ENCODE results near the gene ABCG8. TPM values are rescaled to one million over a fixed set of nuclear protein-coding genes. Genes with fewer than 3 reads are reported as not detected.

The ABCG8 gene
- total RNA-seq, 3 donors from 2014 or later (not counting 1 experiment from before 2014, with no cell fraction given) = not detected

GRCh38 chr2:43826305-43827250 is 12.2 kb upstream of the ABCG8 start:
- 91% methylated on average over 17 of the region's 17 CpGs for WGBS (ENCODE audit: insufficient coverage)
- Histone ChIP-seq H3K27me3 (ENCODE audit: control insufficient read depth, insufficient read depth, low read length) (no peaks in the 10 kb centered on the region), H3K4me3 (ENCODE audit: low read length) (no peak overlapping the region), H3K27ac (ENCODE audit: low read length) (no peak overlapping the region), H3K36me3 (ENCODE audit: control insufficient read depth, insufficient read depth, low read length) (no peaks in the 10 kb centered on the region), H3K4me1 (ENCODE audit: control insufficient read depth, insufficient read depth, low read length) (no peaks in the 10 kb centered on the region), H3K9me3 (ENCODE audit: control insufficient read depth, insufficient read depth, low read length) (no peaks in the 10 kb centered on the region)
- intact Hi-C loops (cut with micrococcal nuclease) = no loop called here
- Mint-ChIP-seq H3K27me3 (ENCODE audit: low read depth in 2 of 2) (peaks cover 11 to 32% of the 10 kb centered on the region in 2 donors), H3K4me3 (no peak overlapping the region), H3K27ac (no peak overlapping the region), H3K36me3 (no peaks in the 10 kb centered on the region), H3K9me3 (no peaks in the 10 kb centered on the region), H3K4me1 (no peaks in the 10 kb centered on the region)
- TF ChIP-seq, protein P1, sequence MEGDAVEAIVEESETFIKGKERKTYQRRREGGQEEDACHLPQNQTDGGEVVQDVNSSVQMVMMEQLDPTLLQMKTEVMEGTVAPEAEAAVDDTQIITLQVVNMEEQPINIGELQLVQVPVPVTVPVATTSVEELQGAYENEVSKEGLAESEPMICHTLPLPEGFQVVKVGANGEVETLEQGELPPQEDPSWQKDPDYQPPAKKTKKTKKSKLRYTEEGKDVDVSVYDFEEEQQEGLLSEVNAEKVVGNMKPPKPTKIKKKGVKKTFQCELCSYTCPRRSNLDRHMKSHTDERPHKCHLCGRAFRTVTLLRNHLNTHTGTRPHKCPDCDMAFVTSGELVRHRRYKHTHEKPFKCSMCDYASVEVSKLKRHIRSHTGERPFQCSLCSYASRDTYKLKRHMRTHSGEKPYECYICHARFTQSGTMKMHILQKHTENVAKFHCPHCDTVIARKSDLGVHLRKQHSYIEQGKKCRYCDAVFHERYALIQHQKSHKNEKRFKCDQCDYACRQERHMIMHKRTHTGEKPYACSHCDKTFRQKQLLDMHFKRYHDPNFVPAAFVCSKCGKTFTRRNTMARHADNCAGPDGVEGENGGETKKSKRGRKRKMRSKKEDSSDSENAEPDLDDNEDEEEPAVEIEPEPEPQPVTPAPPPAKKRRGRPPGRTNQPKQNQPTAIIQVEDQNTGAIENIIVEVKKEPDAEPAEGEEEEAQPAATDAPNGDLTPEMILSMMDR (IDR thresholded peaks at IDR 0.05) = no peak
- DNase-seq = no peak
- ATAC-seq = no peak

GRCh38 chr2:43831543-43832294 is 7.1 kb upstream of the ABCG8 start:
- Mint-ChIP-seq H3K9me3 (no peaks in the 10 kb centered on the region), H3K27me3 (ENCODE audit: low read depth in 2 of 2) (peaks cover 9 to 21% of the 10 kb centered on the region in 2 donors), H3K36me3 (no peaks in the 10 kb centered on the region), H3K4me1 (no peaks in the 10 kb centered on the region), H3K27ac (no peak overlapping the region), H3K4me3 (no peak overlapping the region)
- H3K4me1 ChIP-seq (ENCODE audit: control insufficient read depth, insufficient read depth, low read length) = no peaks in the 10 kb centered on the region
- no peak overlapping the region for H3K4me3 ChIP-seq (ENCODE audit: low read length)
- no peaks in the 10 kb centered on the region for H3K27me3 ChIP-seq (ENCODE audit: control insufficient read depth, insufficient read depth, low read length)
- WGBS (ENCODE audit: insufficient coverage) = 13% methylated on average over 54 of the region's 54 CpGs
- intact Hi-C loops (cut with micrococcal nuclease) = no loop called here
- DNase-seq (no peak), ATAC-seq (peak in 1 of 3 donors; percentile 33)
- no peaks in the 10 kb centered on the region for H3K9me3 ChIP-seq (ENCODE audit: control insufficient read depth, insufficient read depth, low read length)
- H3K36me3 ChIP-seq (ENCODE audit: control insufficient read depth, insufficient read depth, low read length) = no peaks in the 10 kb centered on the region
- TF ChIP-seq, protein P1 (IDR thresholded peaks at IDR 0.05) = no peak
- no peak overlapping the region for H3K27ac ChIP-seq (ENCODE audit: low read length)

DNA sequence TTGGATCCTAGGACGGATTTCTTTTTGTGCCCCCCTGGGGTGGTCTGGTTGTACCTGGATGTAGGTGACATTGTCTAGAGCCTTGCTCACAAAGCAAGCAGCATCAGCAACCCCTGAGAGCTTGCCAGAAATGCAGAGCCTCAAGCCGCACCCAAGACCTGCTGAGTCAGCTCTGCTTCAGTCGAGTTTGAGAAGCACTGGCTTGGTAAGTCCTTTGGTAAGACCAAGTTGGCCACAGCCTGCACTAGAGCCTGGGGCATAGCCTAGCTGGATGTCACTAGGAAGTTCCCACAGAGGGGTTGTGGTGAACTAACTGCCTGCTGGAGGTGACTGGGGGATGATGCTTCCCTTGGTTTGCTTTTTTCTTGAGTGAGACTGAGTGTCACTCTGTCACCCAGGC is 6.3 kb upstream of the ABCG8 start:
- TF ChIP-seq, protein P1 (IDR thresholded peaks at IDR 0.05) = no peak
- 54% methylated on average over 3 of the region's 3 CpGs for WGBS (ENCODE audit: insufficient coverage)
- intact Hi-C loops (cut with micrococcal nuclease) = no loop called here
- H3K9me3 Mint-ChIP-seq = no peaks in the 10 kb centered on the region
- no peaks in the 10 kb centered on the region for H3K36me3 Mint-ChIP-seq
- H3K27ac Mint-ChIP-seq = no peak overlapping the region
- no peaks in the 10 kb centered on the region for H3K36me3 ChIP-seq (ENCODE audit: control insufficient read depth, insufficient read depth, low read length)
- H3K4me3 Mint-ChIP-seq = no peak overlapping the region
- no peaks in the 10 kb centered on the region for H3K4me1 Mint-ChIP-seq
- DNase-seq = no peak
- H3K4me1 ChIP-seq (ENCODE audit: control insufficient read depth, insufficient read depth, low read length) = no peaks in the 10 kb centered on the region
- ATAC-seq = no peak
- no peaks in the 10 kb centered on the region for H3K27me3 ChIP-seq (ENCODE audit: control insufficient read depth, insufficient read depth, low read length)
- H3K9me3 ChIP-seq (ENCODE audit: control insufficient read depth, insufficient read depth, low read length) = no peaks in the 10 kb centered on the region
- no peak overlapping the region for H3K4me3 ChIP-seq (ENCODE audit: low read length)
- H3K27ac ChIP-seq (ENCODE audit: low read length) = no peak overlapping the region
- H3K27me3 Mint-ChIP-seq (ENCODE audit: low read depth in 2 of 2) = peaks cover 9 to 21% of the 10 kb centered on the region in 2 donors
